ENCODE data around the gene COPS6. TPM values are rescaled to one million over a fixed set of nuclear protein-coding genes. Genes with fewer than 3 reads are reported as not detected.

COPS6 gene
- total RNA-seq, 1 donor from 2014 or later, result 85.2 TPM

GRCh38 chr7:100101016-100101862, 12.5 kb downstream of the COPS6 start, which contains the start of the genes AP4M1 and MCM7:
Gene AP4M1, plus strand, starts transcription at chr7:100101643. Its CDS starts 72 bp downstream, at chr7:100101715.
Gene MCM7, minus strand, starts transcription at chr7:100101397. Its CDS starts 103 bp downstream, at chr7:100101294.
- peak; percentile 99 for DNase-seq (ENCODE audit: low spot score)

- no peak for DNase-seq (ENCODE audit: low spot score)
Measured at GRCh38 chr7:100102950-100103840, 14.4 kb downstream of the COPS6 start.

GRCh38 chr7:100105534-100105933, 16.8 kb downstream of the COPS6 start:
- DNase-seq (ENCODE audit: low spot score), result no peak

- DNase-seq (ENCODE audit: low spot score), result no peak
Measured at GRCh38 chr7:100106633-100107032, 17.9 kb downstream of the COPS6 start.

DNA sequence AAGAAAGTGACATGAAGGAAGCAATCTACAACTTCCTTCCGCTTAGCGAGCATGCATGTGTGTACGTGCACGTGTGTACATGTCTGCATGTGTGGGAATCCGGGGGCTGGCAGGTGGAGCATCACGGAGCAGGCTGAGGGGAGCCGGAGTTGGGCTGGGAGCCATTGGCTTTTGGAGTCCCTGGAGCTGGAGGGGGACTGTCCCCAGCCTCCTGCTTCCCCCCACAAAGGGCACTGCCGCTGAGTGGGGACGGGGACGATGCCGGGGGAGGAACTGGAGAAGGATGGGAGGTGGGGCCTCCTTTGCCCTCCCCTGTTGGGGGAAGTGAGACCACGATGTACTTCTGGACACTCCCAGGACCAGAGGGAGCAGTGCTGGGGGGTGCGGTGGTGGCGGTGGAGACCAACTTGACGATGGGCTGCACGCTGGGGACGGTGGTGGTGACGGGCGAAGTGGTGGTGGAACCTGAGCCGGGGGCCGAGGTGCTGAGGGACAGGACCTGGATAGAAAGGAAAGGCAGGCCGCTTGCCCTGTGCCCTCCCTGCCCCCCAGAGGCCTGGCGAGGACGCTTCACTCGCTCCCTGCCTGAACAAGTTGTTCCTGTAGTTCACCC, 18.5 kb downstream of the COPS6 start:
- no peak for DNase-seq (ENCODE audit: low spot score)

GRCh38 chr7:100107890-100108289, 19.1 kb downstream of the COPS6 start:
- no peak for DNase-seq (ENCODE audit: low spot score)

DNA sequence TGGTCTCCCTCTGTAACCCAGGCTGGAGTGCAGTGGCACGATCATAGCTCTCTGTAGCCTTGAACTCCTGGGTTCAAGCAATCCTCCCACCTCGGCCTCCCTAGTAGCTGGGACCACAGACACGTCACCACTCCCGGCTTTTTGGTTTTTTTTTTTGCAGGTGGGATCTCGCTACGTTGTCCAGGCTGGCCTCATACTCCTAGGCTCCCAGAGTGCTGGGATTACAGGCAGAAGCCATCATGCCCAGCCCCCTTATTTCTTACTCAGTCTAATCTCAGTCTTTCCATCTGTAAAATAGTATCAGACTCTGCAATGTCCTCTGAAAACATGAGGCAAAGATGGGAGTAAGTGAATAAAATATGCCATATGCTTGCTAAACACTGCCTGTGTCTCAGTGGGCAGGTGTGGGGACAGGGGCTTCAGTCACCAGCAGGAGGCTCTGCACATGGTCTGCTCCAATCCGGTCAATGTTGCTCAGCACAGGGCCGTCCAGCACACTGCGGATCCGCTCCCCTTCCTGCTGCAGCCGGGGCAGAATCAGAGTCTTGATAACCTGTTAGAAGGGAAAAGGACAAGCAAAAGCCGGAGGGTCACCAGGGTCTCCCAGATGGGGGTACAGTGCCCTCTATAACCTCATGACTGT, 20.9 kb downstream of the COPS6 start:
- DNase-seq (ENCODE audit: low spot score), result no peak

- DNase-seq (ENCODE audit: low spot score), result no peak
Measured at GRCh38 chr7:100111156-100111555, 22.4 kb downstream of the COPS6 start.

DNA sequence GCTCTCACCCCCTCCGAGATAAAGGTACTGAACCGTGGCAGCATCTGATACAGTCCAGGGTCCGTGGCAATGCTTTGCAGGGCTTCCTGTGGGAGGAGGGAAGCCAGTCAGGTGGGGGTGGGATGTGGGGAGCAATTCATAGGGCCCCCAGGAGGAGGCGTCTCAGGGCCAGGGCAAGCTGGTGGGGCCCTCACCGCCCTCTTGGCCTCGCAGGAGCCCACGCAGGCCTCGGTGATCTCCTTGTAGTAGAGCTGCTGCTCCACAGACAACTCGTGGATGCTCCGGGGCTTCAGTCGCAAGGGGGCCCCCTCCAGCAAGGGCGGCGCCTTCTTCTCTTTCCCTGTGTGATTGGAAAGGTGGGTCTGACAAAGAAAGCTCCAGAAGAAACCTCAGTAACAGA, 23.1 kb downstream of the COPS6 start:
- no peak for DNase-seq (ENCODE audit: low spot score)

- no peak for DNase-seq (ENCODE audit: low spot score)
Measured at GRCh38 chr7:100115026-100115425, 26.3 kb downstream of the COPS6 start.

DNA sequence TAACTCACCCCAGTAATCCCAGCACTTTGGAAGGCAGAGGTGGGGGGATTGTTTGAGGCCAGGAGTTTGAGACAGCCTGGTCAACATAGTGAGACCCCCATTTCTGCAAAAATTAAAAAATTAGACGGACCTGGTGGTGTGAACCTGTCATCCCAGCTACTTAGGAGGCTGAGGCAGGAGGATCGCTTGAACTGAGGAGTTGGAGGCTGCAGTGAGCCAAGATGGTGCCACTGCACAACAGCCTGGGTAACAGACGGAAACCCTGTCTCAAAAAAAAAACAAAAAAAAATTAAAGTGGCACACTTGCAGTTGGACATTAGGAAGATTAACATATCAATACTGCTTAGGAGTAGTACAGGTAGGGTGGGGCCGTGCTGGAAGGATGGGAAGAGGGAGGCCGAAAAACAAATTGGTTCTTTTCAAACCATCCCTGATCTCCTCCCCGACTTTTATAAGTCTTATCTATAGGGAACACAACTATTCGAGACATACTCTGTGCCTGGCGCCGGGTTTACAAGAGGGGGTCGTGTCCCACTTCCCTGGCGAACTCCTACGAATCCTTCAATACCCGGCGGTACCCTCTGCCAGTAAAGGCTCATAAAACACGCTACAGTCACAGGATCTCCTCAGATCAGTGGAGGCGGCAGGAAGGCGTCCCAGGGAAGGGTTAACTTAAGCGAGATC, 29.8 kb downstream of the COPS6 start:
- no peak for DNase-seq (ENCODE audit: low spot score)

DNA sequence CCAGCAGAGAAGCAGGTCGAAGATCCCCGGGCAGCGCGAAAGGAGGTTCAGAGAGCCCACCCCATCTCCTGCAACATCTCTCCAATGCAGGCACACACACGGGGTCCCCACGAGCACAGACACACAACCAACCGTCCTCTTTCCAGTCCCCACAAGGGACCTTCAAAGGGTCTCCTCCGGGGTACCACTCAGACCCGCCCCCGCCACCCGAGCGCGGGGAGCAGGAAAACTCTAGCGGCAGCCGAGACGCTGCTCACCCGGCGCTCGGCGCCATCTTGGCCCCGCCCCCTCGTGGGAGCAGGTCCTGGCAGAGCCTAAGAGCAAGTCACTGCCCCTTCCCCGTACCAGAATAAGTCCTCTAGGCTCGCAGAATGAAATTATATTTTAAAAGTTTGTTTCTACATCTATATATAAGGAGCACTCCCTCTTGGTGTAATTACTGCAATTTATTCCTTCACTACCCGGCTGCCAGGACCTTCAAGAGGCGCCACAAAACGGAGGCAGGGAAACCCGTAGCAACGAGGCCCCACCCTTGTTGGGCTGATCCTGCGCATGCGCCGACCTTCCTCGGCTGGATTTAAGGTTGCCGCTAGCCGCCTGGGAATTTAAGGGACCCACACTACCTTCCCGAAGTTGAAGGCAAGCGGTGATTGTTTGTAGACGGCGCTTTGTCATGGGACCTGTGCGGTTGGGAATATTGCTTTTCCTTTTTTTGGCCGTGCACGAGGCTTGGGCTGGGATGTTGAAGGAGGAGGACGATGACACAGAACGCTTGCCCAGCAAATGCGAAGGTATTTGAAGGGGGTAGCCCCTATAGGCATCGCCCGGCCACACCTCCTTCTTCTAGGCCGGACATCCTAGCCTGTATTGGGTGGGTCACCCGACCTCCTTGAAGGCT, 30.6 kb downstream of the COPS6 start, which contains the start of the genes CNPY4 and TAF6:
CNPY4 (plus strand) TSS at position 563 of the 898 bp plus-strand sequence; CDS start at position 674, 111 bp downstream.
TAF6 (minus strand) TSS at position 287 of the 898 bp plus-strand sequence. CDS start 5,149 bp downstream, outside the sequence.
- peak; percentile 97 for DNase-seq (ENCODE audit: low spot score)

GRCh38 chr7:100119970-100120732, 31.4 kb downstream of the COPS6 start:
- no peak for DNase-seq (ENCODE audit: low spot score)

- no peak for DNase-seq (ENCODE audit: low spot score)
Measured at GRCh38 chr7:100120733-100121036, 31.9 kb downstream of the COPS6 start.

DNA sequence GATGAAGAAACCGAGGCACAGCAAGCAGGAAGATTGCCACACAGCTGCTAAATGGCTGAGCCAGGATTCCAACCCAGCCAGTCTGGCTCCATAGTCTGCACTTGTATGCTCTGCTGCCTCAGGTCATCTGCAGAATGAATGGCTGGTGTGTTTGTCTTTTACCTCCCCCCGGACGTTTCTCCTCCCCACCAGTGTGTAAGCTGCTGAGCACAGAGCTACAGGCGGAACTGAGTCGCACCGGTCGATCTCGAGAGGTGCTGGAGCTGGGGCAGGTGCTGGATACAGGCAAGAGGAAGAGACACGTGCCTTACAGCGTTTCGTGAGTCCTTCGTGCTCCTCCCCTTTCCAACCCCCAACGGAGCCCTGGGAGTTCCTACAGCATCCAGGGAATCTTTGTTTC, 33.3 kb downstream of the COPS6 start:
- DNase-seq (ENCODE audit: low spot score), result no peak

DNA sequence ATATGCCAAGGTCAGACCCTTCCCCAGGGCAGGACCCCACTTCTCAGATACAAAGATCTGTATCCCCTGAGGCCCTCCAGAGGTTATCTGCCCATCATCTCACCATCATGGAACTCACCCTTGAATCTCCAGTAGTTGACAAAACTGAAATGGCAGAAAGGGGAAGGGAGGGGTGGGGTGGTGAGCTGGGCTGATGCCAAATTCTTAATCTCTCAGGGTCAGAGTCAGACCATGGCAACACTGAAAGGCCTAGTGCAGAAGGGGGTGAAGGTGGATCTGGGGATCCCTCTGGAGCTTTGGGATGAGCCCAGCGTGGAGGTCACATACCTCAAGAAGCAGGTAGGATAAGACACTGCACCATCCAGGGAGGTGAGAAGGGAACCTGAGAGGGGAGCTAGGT, 33.8 kb downstream of the COPS6 start:
- no peak for DNase-seq (ENCODE audit: low spot score)

- no peak for DNase-seq (ENCODE audit: low spot score)
Measured at GRCh38 chr7:100124301-100125230, 35.8 kb downstream of the COPS6 start.
